ENCODE measurements around the gene TUBA1C.
"Not testable (repeated sequence)": the region's sequence is repeated elsewhere in the genome, so short reads cannot be mapped to it uniquely, and the experiment has no call there.

Gene TUBA1C

DNA sequence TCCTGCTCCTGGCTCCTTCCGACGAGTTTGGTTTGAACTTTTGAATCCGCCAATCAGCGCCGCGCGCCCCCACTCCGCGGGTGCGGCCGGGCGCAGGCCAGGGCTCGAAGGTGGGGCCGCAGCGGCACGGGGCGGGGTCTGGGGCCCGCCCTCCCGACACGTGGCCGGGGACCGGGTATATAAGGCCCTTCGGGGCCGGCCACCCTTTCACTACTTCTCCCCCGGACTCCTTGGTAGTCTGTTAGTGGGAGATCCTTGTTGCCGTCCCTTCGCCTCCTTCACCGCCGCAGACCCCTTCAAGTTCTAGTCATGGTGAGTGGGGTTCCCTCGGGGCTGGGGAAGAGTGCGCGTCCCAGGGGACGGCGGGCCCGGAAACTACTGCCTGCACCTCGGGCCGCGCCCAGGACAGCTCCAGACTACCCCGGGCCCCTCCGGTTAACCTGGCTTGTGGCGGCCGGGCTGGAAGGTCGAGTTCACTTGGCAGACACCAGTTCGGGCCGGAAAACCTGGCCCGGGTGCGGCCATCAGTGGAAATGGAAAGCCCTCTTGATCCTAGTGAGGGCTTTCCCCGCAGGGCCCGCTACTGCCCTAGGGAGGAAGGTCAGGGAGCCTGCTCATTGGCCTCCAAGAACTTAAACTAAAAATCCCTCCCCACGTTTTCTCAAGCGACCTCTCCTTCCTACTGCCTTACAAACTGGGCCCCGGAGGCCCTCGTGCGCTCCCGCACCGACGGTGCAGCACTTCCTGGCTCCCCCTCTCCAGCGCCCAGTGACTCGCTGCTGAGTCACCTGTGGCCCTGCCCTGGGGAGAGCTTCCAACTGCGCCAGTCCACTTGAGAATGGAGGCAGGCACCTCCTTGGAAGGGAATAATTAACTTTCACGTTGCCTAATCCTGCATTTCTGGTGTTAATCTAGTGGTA is at the start of gene TUBA1C:
TUBA1C (plus strand) TSS at position 210 of the 920 bp plus-strand sequence; CDS start at position 310, 100 bp downstream.
- peak; percentile 96 for DNase-seq

DNA sequence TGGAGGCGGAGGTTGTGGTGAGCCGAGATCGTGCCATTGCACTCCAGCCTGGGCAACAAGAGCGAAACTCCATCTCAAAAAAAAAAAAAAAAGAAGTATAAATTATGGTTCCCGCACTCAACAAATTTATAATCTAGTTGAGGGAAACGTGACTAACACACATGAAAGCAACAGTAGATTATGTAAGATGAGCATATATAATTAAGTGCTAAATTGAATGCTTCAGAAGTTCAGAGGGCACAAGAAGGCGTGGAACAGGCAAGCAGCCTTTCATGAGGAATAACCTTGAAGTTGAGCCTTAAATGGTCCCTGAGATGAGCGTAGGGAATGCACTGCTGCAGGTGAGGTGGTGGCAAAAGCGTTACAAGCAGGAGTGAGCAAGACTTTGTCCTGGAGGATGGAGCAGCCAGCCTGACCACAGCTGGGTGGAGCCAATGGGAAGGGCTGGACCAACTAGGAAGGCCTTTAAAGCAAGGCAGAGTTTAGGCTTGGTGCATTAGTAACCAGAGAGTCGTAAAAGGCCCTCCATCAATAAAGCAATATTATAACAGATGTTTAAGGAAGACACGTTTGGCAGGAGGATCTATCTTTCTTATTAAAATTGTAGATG is 45.4 kb upstream of the TUBA1C start:
- DNase-seq, result no peak

DNA sequence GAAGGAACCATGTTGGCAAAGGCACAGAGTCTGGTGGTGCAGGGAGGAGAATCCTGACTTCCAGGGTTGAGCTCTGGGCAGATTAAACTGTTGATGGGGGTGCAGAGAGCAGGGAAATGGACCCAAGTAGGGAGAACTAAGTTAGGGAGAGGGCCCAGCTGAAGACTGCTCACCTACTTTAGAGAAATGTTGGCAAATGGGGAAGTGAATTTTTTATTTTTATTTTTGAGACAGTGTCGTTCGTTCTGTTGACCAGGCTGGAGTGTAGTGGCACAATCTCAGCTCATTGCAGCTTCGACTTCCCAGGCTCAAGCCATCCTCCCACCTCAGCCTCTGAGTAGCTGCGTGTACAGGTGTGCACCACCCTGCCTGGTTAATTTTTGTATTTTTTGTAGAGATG is 43.9 kb upstream of the TUBA1C start:
- DNase-seq, result no peak

DNA sequence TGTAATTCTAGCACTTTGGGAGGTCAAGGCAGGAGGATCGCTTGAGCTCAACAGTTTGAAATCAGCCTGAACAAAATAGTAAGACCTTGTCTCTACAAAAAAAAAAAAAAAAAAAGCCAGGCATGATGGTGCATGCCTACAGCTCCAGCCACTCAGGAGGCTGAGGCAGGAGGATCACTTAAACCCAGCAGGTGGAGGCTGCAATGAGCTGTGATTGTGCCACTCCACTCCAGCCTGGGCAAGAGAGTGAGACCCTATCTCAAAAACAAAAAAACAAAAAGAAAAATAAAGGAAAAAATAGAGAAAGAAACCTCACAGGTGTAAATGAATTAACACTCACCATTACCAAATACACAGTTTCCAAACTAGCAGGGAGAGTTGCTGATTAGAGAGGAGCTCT is 41.8 kb upstream of the TUBA1C start:
- DNase-seq, result no peak

DNA sequence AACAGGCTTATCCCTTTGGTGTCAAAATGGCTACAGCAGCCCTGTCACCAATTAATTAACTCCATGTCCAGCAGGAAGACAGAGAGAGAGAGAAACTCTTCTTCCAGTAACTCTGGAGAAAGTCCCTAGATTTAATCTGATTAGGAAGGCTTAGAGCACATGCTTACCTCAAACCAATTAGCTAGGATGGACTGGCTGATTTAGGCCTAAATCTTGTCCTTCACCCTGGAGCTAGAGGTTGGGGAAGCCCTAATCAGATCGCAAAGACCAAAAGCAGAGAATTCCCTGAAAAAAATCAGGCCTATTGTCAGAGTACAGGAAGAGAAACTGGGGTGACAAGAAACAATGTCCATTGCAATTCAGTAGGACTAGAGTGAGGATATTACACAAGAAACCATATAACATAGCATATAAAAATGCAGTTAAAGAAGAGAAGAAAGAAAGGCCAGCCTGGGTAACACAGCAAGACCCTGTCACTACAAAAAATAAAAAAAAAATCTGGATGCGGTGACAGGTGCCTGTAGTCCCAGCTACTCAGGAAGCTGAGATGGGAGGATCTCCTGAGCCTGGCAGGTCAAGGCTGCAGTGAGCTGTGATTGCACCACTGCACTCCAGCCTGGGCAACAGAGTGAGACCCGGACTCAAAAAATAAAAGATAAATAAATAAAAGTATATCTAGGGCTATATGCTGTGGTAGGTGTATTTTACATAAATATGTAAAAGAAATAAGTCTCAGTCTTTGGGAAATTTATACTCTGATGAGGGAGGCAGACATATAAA is 41.1 kb upstream of the TUBA1C start:
- no peak for DNase-seq

DNA sequence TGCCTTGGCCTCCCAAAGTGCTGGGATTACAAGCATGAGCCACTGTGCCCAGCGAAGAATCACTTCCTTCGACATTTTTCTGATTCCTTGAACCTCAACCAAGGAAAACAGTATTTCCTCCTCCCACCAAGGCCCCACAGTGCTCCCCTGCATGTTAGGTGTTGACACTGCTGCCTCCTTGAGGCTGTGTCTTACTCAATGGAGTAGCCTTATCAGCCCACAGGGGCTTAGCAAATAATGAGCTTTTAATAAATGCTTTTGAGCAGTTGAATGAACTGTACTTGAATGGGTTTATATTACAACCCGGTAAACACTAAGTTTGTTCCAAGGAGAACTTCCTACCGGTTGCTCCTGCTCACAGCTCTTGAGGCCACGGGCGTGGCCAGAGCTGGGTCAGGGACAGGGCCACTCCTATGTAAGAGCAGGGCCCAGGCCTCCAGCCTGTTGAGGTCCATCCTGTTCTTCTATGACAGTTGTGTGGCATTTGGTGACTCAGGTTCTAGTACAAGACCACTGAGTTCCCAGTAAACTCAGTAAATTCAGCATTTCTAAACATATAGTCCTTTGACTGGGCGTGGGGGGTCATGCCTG is 39.2 kb upstream of the TUBA1C start:
- no peak for DNase-seq

DNA sequence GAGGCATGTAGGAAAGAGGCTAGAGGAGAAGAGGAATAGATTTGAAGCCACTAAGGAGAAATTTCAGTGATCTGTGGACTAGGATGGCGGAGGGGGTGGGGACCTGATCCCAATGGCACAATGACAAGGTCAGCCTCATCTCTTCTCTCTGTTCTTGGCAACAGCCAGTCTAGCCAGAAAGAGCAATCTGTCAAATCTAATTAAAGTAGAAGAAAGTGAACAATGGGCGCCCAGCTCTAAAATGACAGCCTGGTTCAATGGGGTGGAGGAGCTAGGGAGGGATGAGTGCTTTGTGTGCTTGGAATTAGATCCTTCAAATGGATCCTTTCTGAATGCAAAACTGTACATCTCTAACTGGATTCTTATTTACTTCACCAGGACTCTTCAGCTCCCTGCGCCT is 37.2 kb upstream of the TUBA1C start:
- no peak for DNase-seq

DNA sequence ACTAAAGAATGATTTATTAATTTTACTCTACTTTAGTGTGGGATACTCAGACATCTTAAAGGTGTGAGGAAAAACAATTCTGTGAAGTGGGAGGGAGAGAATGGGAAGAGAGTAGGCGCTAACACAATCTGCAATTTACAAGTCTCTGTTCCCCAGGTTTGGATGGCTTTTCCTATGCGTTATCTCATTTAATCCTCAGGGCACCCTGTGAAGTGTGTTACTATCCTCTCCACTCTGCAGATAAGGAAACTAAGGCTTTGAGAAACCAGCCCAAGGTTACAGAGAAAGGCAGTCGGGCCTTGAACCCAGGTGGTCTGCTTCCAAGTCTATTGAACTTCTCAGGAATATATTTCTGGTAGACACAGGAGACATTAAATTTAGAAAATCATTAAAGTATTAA is 36.2 kb upstream of the TUBA1C start:
- no peak for DNase-seq

DNA sequence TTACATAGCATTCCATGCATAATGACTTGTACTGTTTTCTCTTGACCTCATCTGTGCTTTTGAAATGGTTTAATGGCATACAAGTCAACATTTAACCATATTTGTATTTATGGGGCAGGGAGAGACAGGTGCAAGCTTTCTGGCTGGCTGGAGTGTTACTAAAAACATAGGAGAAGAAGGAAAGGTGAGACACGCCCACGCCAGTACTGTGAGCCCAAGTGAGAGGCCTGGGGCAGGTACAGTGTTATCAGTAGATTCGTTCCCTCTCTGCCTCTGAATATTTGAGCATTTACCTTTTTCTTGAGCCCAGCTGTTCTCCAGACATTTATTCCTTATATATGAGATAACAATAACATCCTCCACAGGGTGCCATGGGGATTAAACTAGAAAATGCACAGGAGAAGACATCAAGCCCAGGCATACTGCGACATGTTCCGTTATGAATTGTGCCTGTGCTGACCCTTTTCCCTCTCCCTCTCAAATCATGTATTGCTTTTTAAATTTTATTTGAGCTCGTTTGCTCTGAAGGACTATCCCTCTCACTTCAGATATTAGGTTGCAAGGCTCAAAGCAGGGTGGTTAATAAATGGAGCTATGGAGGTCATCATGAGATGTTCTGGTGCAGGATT is 34.6 kb upstream of the TUBA1C start:
- no peak for DNase-seq

DNA sequence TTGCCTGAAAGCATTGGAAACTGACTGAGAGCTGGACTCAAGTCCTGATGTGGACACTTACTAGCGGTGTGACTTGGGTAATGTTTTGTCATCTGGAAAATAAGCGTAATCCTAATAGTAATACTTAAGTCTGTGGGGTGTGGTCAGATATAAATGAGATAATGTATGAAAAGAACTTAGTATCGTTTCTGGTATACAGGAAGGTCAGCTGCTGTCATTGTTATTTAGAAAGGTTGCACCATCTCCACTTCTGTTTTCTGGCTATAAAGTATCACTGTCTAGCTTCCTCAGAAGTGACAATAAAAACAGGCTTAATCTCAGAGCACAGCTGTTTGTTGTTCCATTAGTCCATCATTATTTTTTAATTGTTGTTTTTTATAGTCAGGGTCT is 34.1 kb upstream of the TUBA1C start:
- DNase-seq, result no peak

DNA sequence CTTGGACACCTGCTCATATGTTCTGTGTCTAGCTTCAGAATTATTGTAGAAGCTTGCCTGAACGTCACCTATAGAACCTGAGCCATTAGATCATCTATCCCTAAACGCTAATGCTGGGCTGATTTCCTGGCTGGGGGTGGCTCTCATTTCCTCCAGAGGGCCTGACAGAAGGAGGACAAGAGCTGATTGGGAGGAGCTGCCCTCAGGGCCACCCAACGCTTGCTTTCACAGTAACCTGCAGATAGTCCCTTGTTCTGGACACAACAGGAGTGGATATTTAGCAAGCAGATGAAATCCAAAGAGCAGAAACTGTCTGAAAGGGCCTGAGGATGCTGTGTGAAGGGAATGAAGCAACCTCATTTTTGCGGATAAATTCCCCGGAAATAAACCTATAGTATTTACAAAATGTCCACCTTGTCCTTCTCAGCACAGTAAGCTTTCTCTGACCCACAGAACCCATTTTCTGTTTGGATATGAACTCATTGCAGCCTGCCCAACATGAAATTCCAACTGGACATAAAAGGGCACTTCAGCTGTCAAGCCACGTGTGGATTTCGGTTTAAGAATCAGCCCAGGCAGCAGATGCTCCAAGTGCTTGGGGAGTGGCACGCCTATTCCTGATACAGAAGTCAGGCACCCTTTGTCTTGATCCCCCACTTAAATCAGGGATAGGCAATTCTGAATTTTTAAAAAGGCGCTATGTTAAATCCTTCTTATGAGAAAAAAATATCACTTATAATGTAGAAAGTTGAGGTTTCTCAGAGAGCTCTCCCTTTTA is 32.8 kb upstream of the TUBA1C start:
- no peak for DNase-seq

DNA sequence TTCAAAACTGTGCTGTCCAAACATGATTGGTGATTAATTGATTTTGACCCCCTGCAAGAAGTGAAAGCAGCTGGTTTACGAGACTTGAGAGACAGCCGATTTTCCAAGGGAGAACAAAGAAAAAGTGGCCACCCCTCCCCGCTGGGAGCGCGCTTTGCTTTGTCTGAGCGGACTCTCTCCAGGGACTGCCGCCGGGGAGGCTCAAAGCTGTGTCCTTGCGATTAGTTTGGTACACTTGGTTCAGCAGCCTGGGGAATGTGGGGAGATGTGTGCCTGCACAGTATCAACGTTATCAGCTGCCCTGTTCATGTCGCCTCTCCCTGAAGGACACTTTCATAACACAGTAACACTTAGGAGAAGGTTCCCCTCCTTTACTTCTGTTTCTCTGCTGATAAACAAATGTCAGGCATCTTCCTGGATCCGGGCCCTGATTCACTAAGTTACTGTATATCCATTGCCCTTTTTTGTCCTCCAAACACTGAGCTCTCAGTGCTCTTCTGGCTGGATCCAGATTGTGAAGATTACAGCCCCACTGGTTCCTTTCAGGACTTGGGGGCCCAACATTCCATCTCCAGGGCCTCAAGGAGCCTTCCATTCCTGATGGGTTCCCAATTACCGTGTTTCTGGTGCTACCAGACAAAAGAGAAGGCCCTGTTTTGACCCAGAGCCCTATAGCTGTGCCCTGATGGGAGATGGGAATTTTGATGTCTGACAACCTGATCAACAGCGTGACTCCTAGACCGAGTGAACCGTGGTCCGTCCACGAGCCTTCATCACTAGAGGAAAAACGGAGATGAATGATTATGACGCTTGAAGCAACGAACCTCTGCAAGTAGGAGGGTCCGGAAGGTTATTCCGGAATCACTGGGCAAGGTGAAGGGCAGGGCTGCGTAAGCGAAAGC is 31.7 kb upstream of the TUBA1C start:
- DNase-seq, result no peak

DNA sequence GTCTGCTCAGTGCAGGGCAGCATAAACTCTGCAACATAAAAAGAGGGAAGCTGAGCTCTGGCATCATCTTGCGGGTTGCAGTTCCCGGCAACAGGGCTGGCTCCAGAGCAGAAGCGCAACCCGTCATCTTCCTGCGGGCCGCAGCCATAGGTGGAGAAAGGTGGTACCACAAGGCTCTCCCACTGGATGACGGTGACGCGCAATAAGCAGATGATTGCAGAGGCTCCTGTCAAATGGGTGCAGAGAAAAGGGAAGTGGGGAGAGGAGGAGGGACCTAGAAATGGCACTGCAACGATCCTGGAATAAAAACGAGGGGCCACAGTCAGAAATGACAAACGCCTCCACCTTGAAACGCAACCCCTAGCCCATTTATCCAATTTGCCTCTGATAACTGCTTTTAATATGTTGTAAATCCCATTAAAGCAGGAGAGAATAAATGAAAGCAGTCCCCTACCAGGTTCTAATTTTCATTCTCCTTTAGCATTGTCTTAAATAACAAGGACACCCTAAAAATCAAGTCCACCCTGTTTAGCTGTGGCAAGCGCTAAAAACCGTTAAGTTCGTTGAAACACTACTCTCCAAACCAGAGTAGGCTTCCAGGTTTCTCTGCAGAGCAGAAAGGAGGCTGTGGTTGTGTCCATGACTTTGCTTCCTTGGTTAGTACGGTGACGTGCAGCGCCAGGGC is 30.9 kb upstream of the TUBA1C start:
- DNase-seq, result no peak

DNA sequence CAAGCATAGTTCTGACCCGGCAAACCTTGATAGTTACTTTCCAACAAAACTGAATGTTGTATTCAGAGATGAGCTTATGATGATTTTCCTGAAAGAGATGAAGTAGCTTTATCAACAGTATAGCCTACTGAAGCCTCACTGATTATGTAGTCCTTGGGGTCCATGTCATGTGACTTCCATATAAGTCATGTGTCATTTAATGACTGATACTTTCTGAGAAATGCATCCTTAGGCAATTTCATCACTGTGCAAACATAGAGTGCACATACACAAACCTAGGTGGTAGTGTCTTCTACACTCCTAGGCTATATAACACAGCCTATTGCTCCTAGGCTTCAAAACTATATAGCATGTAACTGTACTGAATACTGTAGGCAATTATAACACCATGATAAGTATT is 28.5 kb upstream of the TUBA1C start:
- no peak for DNase-seq

DNA sequence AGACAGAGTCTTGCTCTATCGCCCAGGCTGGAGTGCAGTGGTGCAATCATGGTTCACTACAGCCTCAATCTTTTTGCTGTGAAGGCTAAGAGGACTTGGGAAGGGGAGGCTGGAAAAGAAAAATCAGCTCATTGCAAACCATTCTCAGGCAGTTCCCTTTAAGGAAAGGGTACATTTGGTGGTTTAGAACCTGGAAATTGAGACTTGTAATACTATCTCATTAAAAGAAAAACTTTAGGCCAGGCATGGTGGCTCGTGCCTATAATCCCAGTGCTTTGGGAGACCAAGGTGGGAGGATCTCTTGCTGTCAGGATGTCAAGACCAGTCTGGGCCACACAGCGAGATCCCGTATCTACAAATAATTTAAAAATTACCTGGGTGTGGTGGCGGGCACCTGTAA is 21.3 kb upstream of the TUBA1C start:
- no peak for DNase-seq

DNA sequence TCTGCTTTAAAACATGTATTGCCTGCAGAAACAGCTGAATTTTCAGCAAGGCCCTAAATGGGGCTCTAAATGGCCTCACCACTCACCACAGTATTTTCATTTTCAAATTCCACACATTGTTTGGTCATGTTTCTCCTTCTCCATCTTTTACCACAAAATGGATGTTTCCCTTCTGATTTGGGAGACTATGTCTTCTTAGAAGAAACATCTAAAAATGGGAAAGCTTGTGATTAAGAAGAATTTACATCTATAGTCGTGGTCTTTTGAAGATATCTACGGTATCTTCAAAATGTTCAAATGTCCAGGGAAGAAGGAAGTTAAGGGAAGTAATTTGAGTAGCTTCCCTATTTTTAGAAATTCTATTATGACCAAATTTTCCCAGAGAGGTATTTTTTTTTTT is 20.7 kb upstream of the TUBA1C start:
- no peak for DNase-seq

DNA sequence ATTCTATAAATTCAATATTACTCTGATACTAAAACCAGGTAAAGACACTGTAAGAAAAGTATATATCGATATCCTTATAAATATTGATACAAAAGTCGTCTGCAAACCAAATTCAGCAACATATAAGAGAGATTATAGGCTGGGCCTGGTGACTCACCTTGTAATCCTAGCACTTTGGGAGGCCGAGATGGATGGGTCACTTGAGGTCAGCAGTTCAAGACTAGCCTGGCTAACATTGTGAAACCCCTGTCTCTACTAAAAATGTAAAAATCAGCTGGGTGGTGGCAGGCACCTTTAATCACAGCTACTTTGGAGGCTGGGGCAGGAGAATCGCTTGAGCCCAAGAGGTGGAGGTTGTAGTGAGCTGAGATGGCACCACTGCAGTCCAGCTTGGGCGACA is 13.5 kb upstream of the TUBA1C start:
- no peak for DNase-seq

DNA sequence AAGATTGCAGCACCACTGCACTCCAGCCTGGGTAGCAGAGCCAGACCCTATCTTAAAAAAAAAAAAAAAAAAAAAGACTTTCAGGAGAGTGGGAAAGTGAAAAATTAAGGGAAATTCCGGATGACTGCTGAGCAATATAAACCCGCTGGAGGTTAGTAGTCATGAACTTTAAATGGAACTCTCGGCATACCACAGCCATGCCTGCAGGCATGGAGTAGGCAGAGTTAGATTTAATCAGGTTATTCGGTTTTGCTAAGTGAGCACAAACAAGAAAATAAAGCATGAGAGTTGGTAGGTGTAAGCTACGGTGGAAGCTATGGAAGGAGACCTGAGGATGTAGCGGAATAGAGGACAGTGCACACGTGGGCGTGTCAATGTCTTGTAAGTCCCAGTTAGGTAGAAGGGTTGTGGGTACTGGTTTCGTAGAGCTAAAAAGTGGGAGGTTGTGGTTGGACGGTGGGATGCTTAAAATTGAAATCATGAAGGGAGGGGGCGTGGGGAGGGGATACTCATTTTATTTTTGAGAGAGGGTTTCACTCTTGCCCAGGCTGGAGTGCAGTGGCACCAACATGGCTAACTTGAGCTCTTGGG is 11.8 kb upstream of the TUBA1C start:
- DNase-seq, result no peak

DNA sequence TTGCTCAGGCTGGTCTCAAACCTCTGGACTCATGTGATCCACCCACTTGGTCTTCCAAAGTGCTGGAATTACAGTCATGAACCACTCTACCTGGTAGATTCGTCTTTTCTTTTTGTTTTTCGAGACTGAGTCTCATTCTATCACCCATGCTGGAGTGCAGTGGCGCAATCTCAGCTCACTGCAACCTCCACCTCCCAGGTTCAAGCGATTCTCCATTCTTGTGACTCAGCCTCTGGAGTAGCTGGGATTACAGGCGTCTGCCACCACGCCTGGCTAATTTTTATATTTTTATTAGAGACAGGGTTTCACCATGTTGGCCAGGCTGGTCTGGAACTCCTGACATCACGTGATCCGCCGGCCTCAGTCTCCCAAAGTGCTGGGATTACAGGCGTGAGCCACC is 9.4 kb upstream of the TUBA1C start:
- DNase-seq, result not testable (repeated sequence)
